Stimulated activated CD4-positive, alpha-beta T cell treated with anti-CD3 and anti-CD28 coated beads, Interleukin-2, amount 100 ng/mL, for 4 hours (primary cell): ENCODE measurements around the gene ANKH.

Source experiments
- DNase-seq: peaks from one replicate; pipeline ENCODE4 v3.0.0-alpha.2; 2020; ENCODE audit warnings: low read depth

The ANKH gene

GRCh38 chr5:14760548-14761002 lies 111.0 kb downstream of the ANKH start:
- DNase-seq, result no peak

GRCh38 chr5:14759744-14760547 lies 111.6 kb downstream of the ANKH start:
- DNase-seq, result no peak

- DNase-seq, result no peak
Observed at GRCh38 chr5:14757850-14758249, 113.7 kb downstream of the ANKH start.

GRCh38 chr5:14756478-14756877 lies 115.1 kb downstream of the ANKH start:
- DNase-seq, result no peak

- no peak for DNase-seq
Observed at GRCh38 chr5:14753947-14754346, 117.6 kb downstream of the ANKH start.

- no peak for DNase-seq
Observed at GRCh38 chr5:14753292-14753691, 118.3 kb downstream of the ANKH start.

GRCh38 chr5:14752497-14753071 lies 119.0 kb downstream of the ANKH start:
- no peak for DNase-seq

GRCh38 chr5:14750712-14751111 lies 120.9 kb downstream of the ANKH start:
- no peak for DNase-seq

GRCh38 chr5:14749579-14750101 lies 121.9 kb downstream of the ANKH start:
- no peak for DNase-seq

GRCh38 chr5:14748180-14748900 lies 123.2 kb downstream of the ANKH start:
- DNase-seq, result no peak

- no peak for DNase-seq
Observed at GRCh38 chr5:14745753-14746152, 125.8 kb downstream of the ANKH start.

GRCh38 chr5:14745188-14745563 lies 126.4 kb downstream of the ANKH start:
- no peak for DNase-seq

- DNase-seq, result no peak
Observed at GRCh38 chr5:14744296-14745187, 127.0 kb downstream of the ANKH start.

GRCh38 chr5:14743601-14744295 lies 127.8 kb downstream of the ANKH start:
- DNase-seq, result no peak

GRCh38 chr5:14742498-14742897 lies 129.1 kb downstream of the ANKH start:
- no peak for DNase-seq

- DNase-seq, result no peak
Observed at GRCh38 chr5:14741801-14742440, 129.7 kb downstream of the ANKH start.

GRCh38 chr5:14741131-14741530 lies 130.4 kb downstream of the ANKH start:
- no peak for DNase-seq

GRCh38 chr5:14739981-14740380 lies 131.6 kb downstream of the ANKH start:
- no peak for DNase-seq

GRCh38 chr5:14739538-14739937 lies 132.0 kb downstream of the ANKH start:
- no peak for DNase-seq

GRCh38 chr5:14738050-14738449 lies 133.5 kb downstream of the ANKH start:
- DNase-seq, result no peak

- no peak for DNase-seq
Observed at GRCh38 chr5:14737291-14737690, 134.3 kb downstream of the ANKH start.
